GM19025 (cell line): ENCODE data around the gene KIF21A.

Source experiments
- ATAC-seq: cut with Tn5 transposase; IDR thresholded peaks from one replicate; pipeline ENCODE4 v1.9.1; 2021; ENCODE audit warnings: mild to moderate bottlenecking, low read depth, moderate library complexity; ENCODE audit not compliant: unreplicated experiment

The KIF21A gene

DNA sequence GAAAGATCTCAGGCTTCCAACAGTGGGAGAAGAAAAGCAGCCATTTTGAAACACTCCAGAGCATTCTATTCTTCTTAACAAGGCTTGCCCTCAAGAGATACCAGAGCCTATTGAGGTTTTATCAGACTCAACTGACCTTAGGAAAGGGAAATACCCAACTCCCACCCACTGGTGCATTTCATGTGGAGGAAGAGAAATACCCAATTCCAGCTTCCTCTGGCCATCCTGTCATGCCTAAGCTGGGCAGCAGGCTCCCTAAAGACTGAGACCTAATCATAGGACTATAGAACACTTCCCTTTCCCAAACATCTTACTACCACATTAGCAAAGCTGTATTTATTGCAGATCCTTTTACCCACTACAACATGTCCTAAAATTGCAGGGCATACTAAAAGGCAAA is 164.5 kb downstream of the KIF21A start:
- ATAC-seq, result no peak

DNA sequence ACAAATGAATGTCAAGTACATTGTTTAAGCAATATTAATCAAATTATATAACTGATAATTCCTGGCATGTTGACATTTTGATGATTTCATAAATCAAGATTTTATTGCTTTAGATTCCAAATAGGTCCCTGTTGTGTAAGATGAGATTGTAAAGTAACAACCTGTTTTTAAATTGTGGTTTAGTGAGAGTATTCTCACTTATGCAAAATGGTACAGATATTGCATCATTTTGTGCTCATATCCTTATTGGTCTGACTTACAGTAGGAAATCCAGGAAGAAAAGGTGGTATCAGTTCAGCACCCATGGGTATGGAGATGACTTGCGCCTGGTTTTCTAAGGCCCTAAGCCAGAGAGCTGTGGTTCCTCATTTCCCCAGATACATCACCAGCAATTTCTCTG is 165.5 kb downstream of the KIF21A start:
- ATAC-seq, result no peak

DNA sequence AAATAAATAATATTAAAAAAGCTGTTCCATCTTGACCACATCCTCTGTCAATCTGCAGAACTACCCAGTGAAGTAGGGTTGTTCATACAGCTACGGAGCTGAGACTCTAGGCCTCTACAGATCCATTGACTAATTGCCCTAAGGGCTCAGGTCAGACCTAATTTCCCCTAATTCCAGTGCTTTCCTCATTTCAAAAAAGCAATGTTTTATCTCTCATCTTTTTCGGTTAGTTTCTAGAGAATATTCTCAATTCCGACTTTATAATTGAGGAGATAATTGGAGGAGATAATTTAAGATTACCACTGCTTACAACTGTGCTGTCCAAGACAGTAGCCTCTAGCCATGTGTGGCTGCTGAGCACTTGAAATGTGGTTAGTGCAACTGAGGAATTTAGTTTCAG is 167.1 kb downstream of the KIF21A start:
- ATAC-seq, result no peak

DNA sequence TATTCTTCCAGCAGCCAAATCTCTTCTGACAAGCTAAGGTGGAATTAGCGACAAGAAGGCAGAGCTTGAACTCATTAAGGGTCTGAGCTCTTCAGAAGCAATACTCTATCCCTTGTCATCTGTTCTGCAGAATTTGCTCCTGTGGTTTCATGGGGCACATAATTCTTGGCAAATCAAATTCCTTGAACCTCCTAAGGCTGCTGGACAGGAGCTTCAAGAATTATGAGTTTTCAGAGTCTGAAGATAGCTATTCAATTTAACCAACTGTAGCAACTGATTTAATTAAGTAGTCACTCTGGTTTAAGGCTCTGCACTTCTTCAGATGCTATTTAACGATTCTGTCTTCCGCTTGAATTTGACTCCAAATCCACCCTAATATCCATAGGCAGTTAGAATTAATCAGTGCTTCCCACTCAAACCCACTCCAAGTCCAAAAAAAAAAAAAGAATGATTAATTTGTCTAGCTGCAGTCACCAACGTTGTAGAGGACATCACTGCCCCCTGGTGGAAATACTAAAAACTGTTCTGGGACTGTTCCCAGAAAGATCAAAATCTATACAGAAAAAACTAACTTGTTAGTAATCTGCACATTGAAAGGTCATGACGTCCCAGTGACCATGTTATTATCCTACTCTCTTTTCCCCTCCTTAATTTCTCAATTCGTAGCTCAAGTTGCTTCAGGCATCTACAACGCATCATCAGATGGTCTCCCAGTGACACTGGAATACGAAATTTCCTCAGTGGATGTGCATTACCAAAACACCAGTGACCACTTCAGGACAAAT is 169.9 kb downstream of the KIF21A start:
- no peak for ATAC-seq

DNA sequence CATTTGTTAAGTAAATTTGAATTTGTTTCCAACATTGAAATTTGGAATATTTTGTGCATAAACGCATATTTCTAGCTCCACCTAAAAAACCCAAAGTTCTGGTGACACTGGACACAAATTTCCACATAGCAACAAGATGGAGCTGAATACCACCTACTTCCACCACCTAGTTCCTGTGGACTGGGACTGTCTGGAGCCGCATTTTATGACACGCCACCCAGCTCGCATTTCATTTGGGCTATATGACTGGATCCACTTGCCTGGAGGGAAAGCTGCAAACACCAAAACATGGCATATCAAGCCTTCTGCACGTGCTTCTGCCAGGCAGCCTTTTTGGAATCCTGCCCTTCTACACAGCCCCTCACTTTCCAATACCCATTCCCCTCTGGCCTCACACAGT is 173.4 kb downstream of the KIF21A start:
- no peak for ATAC-seq

DNA sequence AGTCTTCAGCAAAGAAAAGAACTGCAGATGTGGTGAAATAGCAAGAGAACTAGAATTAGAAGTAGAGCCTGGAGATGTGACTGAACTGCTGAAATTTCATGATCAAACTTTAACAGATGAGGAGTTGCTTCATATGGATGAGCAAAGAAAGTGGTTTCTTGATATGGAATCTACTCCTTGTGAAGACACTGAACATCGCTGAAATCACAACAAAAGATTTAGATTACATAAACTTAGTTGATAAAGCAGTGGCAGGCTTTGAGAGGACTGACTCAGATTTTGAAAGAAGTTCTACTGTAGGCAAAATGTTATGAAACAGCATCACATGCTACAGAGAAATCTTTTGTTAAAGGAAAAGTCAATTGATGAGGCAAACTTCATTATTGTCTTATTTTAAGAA is 175.0 kb downstream of the KIF21A start:
- ATAC-seq, result no peak

DNA sequence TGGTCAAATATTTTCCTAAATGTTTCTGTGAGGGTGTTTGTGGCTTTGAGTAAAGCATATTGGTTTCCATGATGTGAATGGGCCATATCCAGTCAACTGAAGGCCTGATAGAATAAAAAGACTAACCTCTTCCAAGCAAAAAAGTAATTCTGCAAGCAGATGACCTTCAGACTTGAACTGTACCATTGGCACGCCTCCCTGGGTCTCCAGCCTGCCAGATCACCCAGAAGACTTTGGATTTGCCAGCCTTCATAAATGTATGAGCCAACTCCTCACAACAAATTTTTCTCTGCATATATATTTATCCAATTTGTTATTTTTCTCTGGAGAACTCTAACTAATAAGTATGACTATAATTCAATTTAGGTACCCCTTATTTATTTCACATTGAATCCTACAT is 190.3 kb downstream of the KIF21A start:
- ATAC-seq, result no peak
